Sigmoid colon (tissue), 4 donors: ENCODE data around the gene PUSL1.

Experiments used
- EP300 ChIP-seq, 4 donors: sonication (generic); formaldehyde crosslinking; IDR thresholded peaks; one replicate each; pipeline ENCODE4 v1.6.1; 2017; ENCODE audit warnings: antibody characterized with exemption in 4 of 4
- POLR2A ChIP-seq, 2 donors: fragments of 450-650 bp; IDR thresholded peaks; one replicate each; pipeline ENCODE4 v1.6.1; 2016; ENCODE audit warnings: antibody characterized with exemption in 2 of 2, mild to moderate bottlenecking in 2 of 2, moderate library complexity in 2 of 2
- POLR2AphosphoS5 ChIP-seq, 4 donors: sonication (generic); formaldehyde crosslinking; IDR thresholded peaks; one replicate each; pipeline ENCODE4 v1.6.1; 2017; ENCODE audit warnings: antibody characterized with exemption in 4 of 4
- TF ChIP-seq, protein P1 (sequence below), 4 experiments: fragments of 450-650 bp in 3 of 4; fragments of 200-600 bp in 1 of 4; IDR thresholded peaks; one replicate each; pipeline ENCODE4 v1.5.1; 2016 to 2019; ENCODE audit warnings: antibody characterized with exemption in 4 of 4, mild to moderate bottlenecking in 3 of 4, moderate library complexity in 2 of 4

DNA sequence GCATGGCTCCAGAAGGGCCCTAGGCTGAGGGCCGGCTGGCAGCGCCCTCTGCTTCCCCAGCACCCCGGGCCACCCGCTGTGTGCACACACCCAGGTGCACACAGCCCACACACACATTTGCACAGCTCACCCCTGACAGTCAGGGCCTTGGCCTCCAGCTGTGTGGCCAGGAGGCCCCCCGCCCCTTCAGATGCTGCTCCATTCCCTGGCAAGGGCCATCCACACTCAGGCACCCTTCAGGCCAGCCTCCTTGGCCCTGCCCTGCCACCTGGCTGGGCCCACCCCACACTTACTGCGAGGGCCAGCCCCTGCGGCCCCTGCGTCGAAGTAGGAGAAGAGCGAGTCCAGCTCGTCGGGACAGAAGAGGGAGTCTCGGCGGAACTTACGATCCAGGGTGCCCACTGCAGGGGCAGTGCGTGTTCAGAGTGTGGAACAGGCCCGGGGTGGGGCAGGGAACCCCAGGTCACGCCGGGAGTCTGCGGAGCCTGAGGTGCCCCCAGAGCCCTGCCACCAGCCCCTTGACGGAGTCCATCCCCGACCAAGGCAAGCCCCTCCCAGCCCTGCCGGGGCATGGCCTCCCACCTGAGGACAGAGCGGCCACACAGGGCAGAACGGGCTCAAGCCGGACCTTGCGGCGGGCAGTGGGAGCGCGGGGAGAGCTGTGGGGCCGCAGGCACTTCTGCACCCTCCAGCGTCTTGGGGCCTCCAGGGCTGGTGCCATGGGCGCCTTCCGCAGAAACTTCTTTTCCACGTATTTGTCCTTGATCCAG, 13.1 kb upstream of the PUSL1 start:
- TF ChIP-seq, protein P1, sequence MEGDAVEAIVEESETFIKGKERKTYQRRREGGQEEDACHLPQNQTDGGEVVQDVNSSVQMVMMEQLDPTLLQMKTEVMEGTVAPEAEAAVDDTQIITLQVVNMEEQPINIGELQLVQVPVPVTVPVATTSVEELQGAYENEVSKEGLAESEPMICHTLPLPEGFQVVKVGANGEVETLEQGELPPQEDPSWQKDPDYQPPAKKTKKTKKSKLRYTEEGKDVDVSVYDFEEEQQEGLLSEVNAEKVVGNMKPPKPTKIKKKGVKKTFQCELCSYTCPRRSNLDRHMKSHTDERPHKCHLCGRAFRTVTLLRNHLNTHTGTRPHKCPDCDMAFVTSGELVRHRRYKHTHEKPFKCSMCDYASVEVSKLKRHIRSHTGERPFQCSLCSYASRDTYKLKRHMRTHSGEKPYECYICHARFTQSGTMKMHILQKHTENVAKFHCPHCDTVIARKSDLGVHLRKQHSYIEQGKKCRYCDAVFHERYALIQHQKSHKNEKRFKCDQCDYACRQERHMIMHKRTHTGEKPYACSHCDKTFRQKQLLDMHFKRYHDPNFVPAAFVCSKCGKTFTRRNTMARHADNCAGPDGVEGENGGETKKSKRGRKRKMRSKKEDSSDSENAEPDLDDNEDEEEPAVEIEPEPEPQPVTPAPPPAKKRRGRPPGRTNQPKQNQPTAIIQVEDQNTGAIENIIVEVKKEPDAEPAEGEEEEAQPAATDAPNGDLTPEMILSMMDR (IDR thresholded peaks at IDR 0.05), result no peak
- TF ChIP-seq EP300 (IDR thresholded peaks at IDR 0.05) (no peak), POLR2A (IDR thresholded peaks at IDR 0.05) (no peak), POLR2AphosphoS5 (IDR thresholded peaks at IDR 0.05) (no peak)
